Naive thymus-derived CD8-positive, alpha-beta T cell (primary cell): Measurements from ENCODE around the gene NRG2. TPM values are rescaled to one million over a fixed set of nuclear protein-coding genes. Genes with fewer than 3 reads are reported as not detected.

ENCODE experiments used
- ATAC-seq, 2 donors: fragments of 150-1000 bp; cut with Tn5 transposase in 1 of 2; sonication (Bioruptor Pico), chemical (Tn5 transposase) in 1 of 2; 1 replicate in 1 of 2; 2 replicates in 1 of 2; pipeline ENCODE4 v1.10.0; 2021; ENCODE audit warnings: mild to moderate bottlenecking in 2 of 2, moderate library complexity in 2 of 2
- POLR2A ChIA-PET: fragments of 350-600 bp; sonication (Branson Sonifier 250); formaldehyde crosslinking; loops from one replicate; lab custom pipeline; 2021; ENCODE audit warnings: antibody characterized with exemption; lab: Charles Lee
- DNase-seq, 10 donors: peaks; one replicate each; pipeline versions ENCODE4 v3.0.0 to v3.0.0-alpha.2; 2020 to 2022
- H3K27ac Mint-ChIP-seq, 10 donors: one replicate each; pipeline ENCODE4 v1.8.0; 2020 to 2022; ENCODE audit warnings: mild to moderate bottlenecking in 10 of 10, mixed read lengths in 10 of 10, moderate library complexity in 4 of 10, inconsistent platforms in 1 of 10
- H3K27me3 Mint-ChIP-seq, 5 donors: one replicate each; pipeline ENCODE4 v1.8.0; 2021 to 2022; ENCODE audit warnings: mixed read lengths in 5 of 5
- H3K36me3 Mint-ChIP-seq, 3 donors: one replicate each; pipeline ENCODE4 v1.8.0; 2020 to 2022; ENCODE audit warnings: mixed read lengths in 3 of 3, mild to moderate bottlenecking in 2 of 3, inconsistent platforms in 1 of 3
- H3K4me1 Mint-ChIP-seq, 4 donors: one replicate each; pipeline ENCODE4 v1.8.0; 2021 to 2022; ENCODE audit warnings: mixed read lengths in 4 of 4
- H3K4me3 Mint-ChIP-seq, 10 donors: one replicate each; pipeline ENCODE4 v1.8.0; 2020 to 2022; ENCODE audit warnings: mild to moderate bottlenecking in 10 of 10, mixed read lengths in 10 of 10, moderate library complexity in 6 of 10, inconsistent platforms in 1 of 10
- H3K9me3 Mint-ChIP-seq, 9 donors: one replicate each; pipeline ENCODE4 v1.8.0; 2020 to 2022; ENCODE audit warnings: mixed read lengths in 9 of 9, mild to moderate bottlenecking in 3 of 9, inconsistent platforms in 1 of 9, moderate library complexity in 1 of 9
- polyA plus RNA-seq, 3 donors: library from polyadenylated mRNA; unstranded; fragments of 300-500 nt; fragmentation: Illumina TruSeq; gene quantifications; one replicate each; pipeline ENCODE4 v1.2.3, GENCODE V29; 2021
- total RNA-seq, 8 experiments: library from RNA in 2 of 8; stranded (reverse) in 2 of 8; gene quantifications; one replicate each; pipeline ENCODE4 v1.2.3 and lab custom pipeline; 2021 to 2026

The NRG2 gene
- total and polyA plus RNA-seq, 5 experiments from 2014 or later, result 0.04 to 0.47 (median 0.25) TPM

GRCh38 chr5:140018517-140018916 lies 24.6 kb downstream of the NRG2 start:
- peaks cover 0 to 10% (median 5%) of the 10 kb centered on the region in 5 donors for H3K27me3 Mint-ChIP-seq
- ATAC-seq, result no peak
- H3K27ac Mint-ChIP-seq, result no peak overlapping the region
- POLR2A ChIA-PET, result no interaction called here
- DNase-seq, result no peak
- H3K4me1 Mint-ChIP-seq, result no peaks in the 10 kb centered on the region
- H3K36me3 Mint-ChIP-seq, result no peaks in the 10 kb centered on the region
- H3K4me3 Mint-ChIP-seq, result no peak overlapping the region
- H3K9me3 Mint-ChIP-seq, result no peaks in the 10 kb centered on the region

GRCh38 chr5:140018096-140018481 lies 25.0 kb downstream of the NRG2 start:
- Mint-ChIP-seq H3K9me3 (no peaks in the 10 kb centered on the region), H3K4me1 (no peaks in the 10 kb centered on the region), H3K36me3 (no peaks in the 10 kb centered on the region), H3K4me3 (no peak overlapping the region), H3K27me3 (peaks cover 0 to 10% (median 5%) of the 10 kb centered on the region in 5 donors), H3K27ac (no peak overlapping the region)
- no peak for DNase-seq
- ATAC-seq, result no peak
- POLR2A ChIA-PET, result no interaction called here

GRCh38 chr5:140017397-140018095 lies 25.6 kb downstream of the NRG2 start:
- Mint-ChIP-seq H3K27me3 (peaks cover 0 to 10% (median 5%) of the 10 kb centered on the region in 5 donors), H3K27ac (no peak overlapping the region), H3K36me3 (no peaks in the 10 kb centered on the region), H3K9me3 (no peaks in the 10 kb centered on the region), H3K4me1 (no peaks in the 10 kb centered on the region), H3K4me3 (no peak overlapping the region)
- POLR2A ChIA-PET, result no interaction called here
- no peak for DNase-seq
- no peak for ATAC-seq

- H3K4me3 Mint-ChIP-seq, result no peak overlapping the region
- ATAC-seq (no peak), DNase-seq (no peak)
- no peaks in the 10 kb centered on the region for H3K4me1 Mint-ChIP-seq
- peaks cover 0 to 10% (median 3%) of the 10 kb centered on the region in 5 donors for H3K27me3 Mint-ChIP-seq
- no peak overlapping the region for H3K27ac Mint-ChIP-seq
- no peaks in the 10 kb centered on the region for H3K36me3 Mint-ChIP-seq
- POLR2A ChIA-PET, result no interaction called here
- no peaks in the 10 kb centered on the region for H3K9me3 Mint-ChIP-seq
Measured at GRCh38 chr5:140015706-140016105, 27.4 kb downstream of the NRG2 start.

GRCh38 chr5:140014751-140015150 lies 28.3 kb downstream of the NRG2 start:
- Mint-ChIP-seq H3K4me3 (no peak overlapping the region), H3K4me1 (no peaks in the 10 kb centered on the region), H3K9me3 (no peaks in the 10 kb centered on the region), H3K27me3 (peaks cover 0 to 10% (median 3%) of the 10 kb centered on the region in 5 donors), H3K36me3 (no peaks in the 10 kb centered on the region), H3K27ac (no peak overlapping the region)
- POLR2A ChIA-PET, result no interaction called here
- DNase-seq, result no peak
- no peak for ATAC-seq

- no peaks in the 10 kb centered on the region for H3K36me3 Mint-ChIP-seq
- no peaks in the 10 kb centered on the region for H3K9me3 Mint-ChIP-seq
- POLR2A ChIA-PET, result no interaction called here
- H3K27ac Mint-ChIP-seq, result no peak overlapping the region
- ATAC-seq (no peak), DNase-seq (no peak)
- no peak overlapping the region for H3K4me3 Mint-ChIP-seq
- H3K4me1 Mint-ChIP-seq, result no peaks in the 10 kb centered on the region
- peaks cover 0 to 10% (median 6%) of the 10 kb centered on the region in 5 donors for H3K27me3 Mint-ChIP-seq
Measured at GRCh38 chr5:140013536-140013935, 29.6 kb downstream of the NRG2 start.

- no peaks in the 10 kb centered on the region for H3K36me3 Mint-ChIP-seq
- H3K9me3 Mint-ChIP-seq, result no peaks in the 10 kb centered on the region
- no peak for DNase-seq
- no peak for ATAC-seq
- H3K27me3 Mint-ChIP-seq, result peaks cover 0 to 10% (median 6%) of the 10 kb centered on the region in 5 donors
- no peak overlapping the region for H3K27ac Mint-ChIP-seq
- H3K4me1 Mint-ChIP-seq, result no peaks in the 10 kb centered on the region
- H3K4me3 Mint-ChIP-seq, result no peak overlapping the region
- POLR2A ChIA-PET, result no interaction called here
Measured at GRCh38 chr5:140012443-140012842, 30.7 kb downstream of the NRG2 start.

GRCh38 chr5:140011297-140011802 lies 31.7 kb downstream of the NRG2 start:
- ATAC-seq, result no peak
- POLR2A ChIA-PET, result no interaction called here
- H3K27me3 Mint-ChIP-seq, result peaks cover 2 to 10% (median 6%) of the 10 kb centered on the region in 5 donors
- H3K36me3 Mint-ChIP-seq, result no peaks in the 10 kb centered on the region
- H3K27ac Mint-ChIP-seq, result no peak overlapping the region
- no peak overlapping the region for H3K4me3 Mint-ChIP-seq
- H3K9me3 Mint-ChIP-seq, result no peaks in the 10 kb centered on the region
- DNase-seq, result no peak
- H3K4me1 Mint-ChIP-seq, result no peaks in the 10 kb centered on the region

- POLR2A ChIA-PET, result no interaction called here
Measured at GRCh38 chr5:140010798-140011197, 32.3 kb downstream of the NRG2 start.

GRCh38 chr5:140007311-140007710 lies 35.8 kb downstream of the NRG2 start:
- no peaks in the 10 kb centered on the region for H3K9me3 Mint-ChIP-seq
- DNase-seq, result no peak
- no peaks in the 10 kb centered on the region for H3K4me1 Mint-ChIP-seq
- peaks cover 10 to 40% (median 24%) of the 10 kb centered on the region in 5 donors for H3K27me3 Mint-ChIP-seq
- POLR2A ChIA-PET, result no interaction called here
- H3K4me3 Mint-ChIP-seq, result no peak overlapping the region
- ATAC-seq, result no peak
- H3K36me3 Mint-ChIP-seq, result no peaks in the 10 kb centered on the region
- no peak overlapping the region for H3K27ac Mint-ChIP-seq

More at GRCh38 chr5:140010798-140011197, 32.3 kb downstream of the NRG2 start:
- H3K27ac Mint-ChIP-seq, result no peak overlapping the region
- ATAC-seq, result no peak
- H3K4me1 Mint-ChIP-seq, result no peaks in the 10 kb centered on the region
- H3K36me3 Mint-ChIP-seq, result no peaks in the 10 kb centered on the region
- DNase-seq, result no peak
- no peaks in the 10 kb centered on the region for H3K9me3 Mint-ChIP-seq
- no peak overlapping the region for H3K4me3 Mint-ChIP-seq
- peaks cover 2 to 9% (median 6%) of the 10 kb centered on the region in 5 donors for H3K27me3 Mint-ChIP-seq

- no peak for ATAC-seq
- DNase-seq, result no peak
- H3K4me1 Mint-ChIP-seq, result no peaks in the 10 kb centered on the region
- no peaks in the 10 kb centered on the region for H3K36me3 Mint-ChIP-seq
- H3K27ac Mint-ChIP-seq, result no peak overlapping the region
- H3K4me3 Mint-ChIP-seq, result no peak overlapping the region
- peaks cover 16 to 57% (median 32%) of the 10 kb centered on the region in 5 donors for H3K27me3 Mint-ChIP-seq
- POLR2A ChIA-PET, result no interaction called here
- no peaks in the 10 kb centered on the region for H3K9me3 Mint-ChIP-seq
Measured at GRCh38 chr5:140005145-140005591, 37.9 kb downstream of the NRG2 start.

GRCh38 chr5:140004174-140004573 lies 38.9 kb downstream of the NRG2 start:
- Mint-ChIP-seq H3K4me3 (no peak overlapping the region), H3K36me3 (no peaks in the 10 kb centered on the region), H3K27me3 (peaks cover 16 to 59% (median 36%) of the 10 kb centered on the region in 5 donors), H3K4me1 (no peaks in the 10 kb centered on the region), H3K9me3 (no peaks in the 10 kb centered on the region), H3K27ac (no peak overlapping the region)
- DNase-seq (no peak), ATAC-seq (no peak)
- POLR2A ChIA-PET, result no interaction called here

GRCh38 chr5:140003519-140003918 lies 39.6 kb downstream of the NRG2 start:
- no peak for DNase-seq
- Mint-ChIP-seq H3K27ac (no peak overlapping the region), H3K9me3 (no peaks in the 10 kb centered on the region), H3K27me3 (peaks cover 19 to 66% (median 41%) of the 10 kb centered on the region in 5 donors), H3K4me3 (no peak overlapping the region), H3K4me1 (no peaks in the 10 kb centered on the region), H3K36me3 (no peaks in the 10 kb centered on the region)
- ATAC-seq, result no peak
- POLR2A ChIA-PET, result no interaction called here

- no peaks in the 10 kb centered on the region for H3K9me3 Mint-ChIP-seq
- DNase-seq (no peak), ATAC-seq (no peak)
- H3K36me3 Mint-ChIP-seq, result no peaks in the 10 kb centered on the region
- H3K27me3 Mint-ChIP-seq, result peaks cover 21 to 75% (median 51%) of the 10 kb centered on the region in 5 donors
- no peak overlapping the region for H3K4me3 Mint-ChIP-seq
- H3K4me1 Mint-ChIP-seq, result no peaks in the 10 kb centered on the region
- no peak overlapping the region for H3K27ac Mint-ChIP-seq
- POLR2A ChIA-PET, result no interaction called here
Measured at GRCh38 chr5:140000332-140000731, 42.8 kb downstream of the NRG2 start.
